ENCODE data around the gene ITGAL. TPM values are rescaled to one million over a fixed set of nuclear protein-coding genes. Genes with fewer than 3 reads are reported as not detected.

Gene ITGAL
- total and polyA plus RNA-seq, 2 of the 13 experiments (the other 11 are each of a cell fraction or from before 2014, with no cell fraction given) = 0.86 to 1.2 TPM

- TF ChIP-seq PRDM10 (CRISPR knock-in tag; IDR thresholded peaks at IDR 0.05; ENCODE audit: low read depth) (peak; percentile 56), THAP7 (CRISPR knock-in tag; IDR thresholded peaks at IDR 0.05) (no peak), IKZF4 (CRISPR knock-in tag; IDR thresholded peaks at IDR 0.05; ENCODE audit: borderline replicate concordance, low read depth, not compliant biosample characterization) (peak; percentile 60), RNF219 (CRISPR knock-in tag; IDR thresholded peaks at IDR 0.05) (no peak), TARDBP (CRISPR knock-in tag; IDR thresholded peaks at IDR 0.05) (peak; percentile 72), ZNF382 (CRISPR knock-in tag; IDR thresholded peaks at IDR 0.05; ENCODE audit: borderline replicate concordance) (no peak), ERF (CRISPR knock-in tag; IDR thresholded peaks at IDR 0.05) (peak; percentile 11; the same call in 1 of the 2 replicates), TFE3 (CRISPR knock-in tag; IDR thresholded peaks at IDR 0.05) (no peak), HMGXB4 (CRISPR knock-in tag; IDR thresholded peaks at IDR 0.05; ENCODE audit: borderline replicate concordance in 1 of 2, low read depth in 1 of 2) (peak; percentile 51 to 81; a peak in 2 of 4 replicates), CEBPG (CRISPR knock-in tag; IDR thresholded peaks at IDR 0.05) (no peak), ZNF737 (CRISPR knock-in tag; IDR thresholded peaks at IDR 0.05; ENCODE audit: borderline replicate concordance) (no peak), KLF15 (CRISPR knock-in tag; IDR thresholded peaks at IDR 0.05; ENCODE audit: borderline replicate concordance) (no peak; the same call in 1 of the 2 replicates), ZNF547 (CRISPR knock-in tag; IDR thresholded peaks at IDR 0.05) (peak; percentile 58; the same call in 1 of the 2 replicates), HBP1 (CRISPR knock-in tag; IDR thresholded peaks at IDR 0.05; ENCODE audit: low read depth) (0 out of 2 replicates have a peak, but pooled peaks have one; percentile 28), ZNF124 (CRISPR knock-in tag; IDR thresholded peaks at IDR 0.05) (0 out of 2 replicates have a peak, but pooled peaks have one; percentile 38)
Measured at GRCh38 chr16:30526823-30527634, 54.5 kb downstream of the ITGAL start (continued).
